K562 (cell line): ENCODE measurements around the gene OR13C5.

Source experiments
- EP300 ChIP-seq: IDR thresholded peaks from 2 replicates; pipeline ENCODE4 v1.6.1; 2012; ENCODE audit warnings: low read length, improper control_type of control experiment
- RNF2 ChIP-seq: sonication (generic); IDR thresholded peaks from 2 replicates; pipeline ENCODE4 v1.6.1; 2016

- TF ChIP-seq RNF2: no peak
- no peak for TF ChIP-seq EP300
Observed at GRCh38 chr9:104564358-104564757, 34.9 kb downstream of the OR13C5 start.
